SH-SY5Y (cell line): ENCODE data around the gene SHISA9.

Experiments used
- GATA2 ChIP-seq: IDR thresholded peaks from 2 replicates; pipeline ENCODE4 v1.6.1; 2011; ENCODE audit warnings: mild to moderate bottlenecking, low read depth, low read length
- GATA3 ChIP-seq: IDR thresholded peaks from 2 replicates; pipeline ENCODE4 v1.6.1; 2011; ENCODE audit warnings: low read depth, mild to moderate bottlenecking, low read length, moderate library complexity

- TF ChIP-seq GATA2 (no peak), GATA3 (no peak)
These were observed 40.5 kb downstream of the SHISA9 start for GRCh38 chr16:12941896-12942295.
